HepG2 (cell line): ENCODE measurements around the gene MAPK12. TPM values are rescaled to one million over a fixed set of nuclear protein-coding genes. Genes with fewer than 3 reads are reported as not detected.

ENCODE experiments used
- polyA plus RNA-seq, 8 experiments: library from polyadenylated mRNA; depleted of rRNA in 3 of 8; stranded (reverse) in 7 of 8; unstranded in 1 of 8; fragments of >200 nt; fragmentation: Illumina TruSeq in 4 of 8; extraction: Trizol in 4 of 8; gene quantifications; 2 replicates each; pipeline versions ENCODE4 v1.2.1 to v1.2.3, GENCODE V29; 2011 to 2016; ENCODE audit warnings: low read depth in 4 of 8, missing spikeins in 1 of 8, mixed read lengths in 1 of 8; ENCODE audit not compliant: insufficient read depth in 1 of 8
- total RNA-seq, 5 experiments: library from RNA; depleted of rRNA; stranded (reverse); fragments of >200 nt; fragmentation: Illumina TruSeq; extraction: Trizol; gene quantifications; 2 replicates each; pipeline ENCODE4 v1.2.3, GENCODE V29; 2016; ENCODE audit warnings: low read depth in 1 of 5
- TF ChIP-seq, protein P1 (sequence below), 2 experiments: fragments of 450-650 bp in 1 of 2; sonication (generic) in 1 of 2; formaldehyde crosslinking in 1 of 2; IDR thresholded peaks; 2 replicates each; pipeline versions ENCODE4 v1.6.1 to v1.8.0; 2016 to 2022; ENCODE audit warnings: antibody characterized with exemption in 1 of 2, mild to moderate bottlenecking in 1 of 2, missing genetic modification reagents in 1 of 2

Gene MAPK12
- total and polyA plus RNA-seq, 2 of the 13 experiments (the other 11 are each of a cell fraction or from before 2014, with no cell fraction given) = 22.2 to 23.3 TPM

DNA sequence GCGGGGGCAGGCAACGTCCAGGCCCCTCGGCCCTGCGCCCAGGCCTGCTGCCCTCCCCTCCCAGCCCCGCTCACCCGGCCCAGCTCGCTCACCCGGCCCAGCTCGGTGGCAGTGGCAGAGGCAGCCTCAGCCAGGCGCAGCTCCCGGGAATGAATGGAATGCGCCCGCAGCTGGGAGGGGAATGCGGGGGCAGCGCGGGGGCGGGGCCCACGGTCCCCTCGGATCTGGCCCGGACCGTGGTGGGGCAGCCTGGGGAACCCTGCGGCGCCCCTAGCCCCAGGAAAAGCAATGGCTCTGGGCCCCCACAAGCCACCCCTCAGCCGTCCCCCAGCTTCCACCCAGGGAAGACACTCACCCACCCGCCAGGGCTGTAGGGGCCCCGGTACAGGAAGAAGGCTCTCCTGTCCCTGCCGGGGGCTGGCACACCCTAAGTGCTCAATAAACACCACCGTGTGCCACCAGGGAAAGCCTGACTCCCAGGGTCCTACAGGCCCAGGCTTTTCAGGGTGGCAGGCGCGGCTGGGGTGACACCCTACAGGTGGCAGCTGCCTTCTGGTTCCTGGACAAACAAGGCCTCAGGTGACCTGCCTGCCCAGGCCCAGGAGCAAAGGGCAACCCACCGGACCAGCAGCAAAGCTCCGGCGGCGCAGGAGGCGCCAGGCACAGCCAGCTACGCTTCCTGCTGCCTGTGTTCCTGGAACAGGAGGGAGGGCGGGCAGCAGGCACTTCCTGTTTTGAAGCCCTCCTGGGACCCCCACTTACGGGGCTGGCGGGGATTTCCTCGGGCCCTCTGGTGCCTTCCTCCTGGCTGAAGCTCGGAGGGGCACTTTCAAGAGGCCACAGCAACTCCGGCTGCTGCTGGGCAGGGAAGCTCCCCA, 32.2 kb upstream of the MAPK12 start (continued):
- TF ChIP-seq, protein P1, sequence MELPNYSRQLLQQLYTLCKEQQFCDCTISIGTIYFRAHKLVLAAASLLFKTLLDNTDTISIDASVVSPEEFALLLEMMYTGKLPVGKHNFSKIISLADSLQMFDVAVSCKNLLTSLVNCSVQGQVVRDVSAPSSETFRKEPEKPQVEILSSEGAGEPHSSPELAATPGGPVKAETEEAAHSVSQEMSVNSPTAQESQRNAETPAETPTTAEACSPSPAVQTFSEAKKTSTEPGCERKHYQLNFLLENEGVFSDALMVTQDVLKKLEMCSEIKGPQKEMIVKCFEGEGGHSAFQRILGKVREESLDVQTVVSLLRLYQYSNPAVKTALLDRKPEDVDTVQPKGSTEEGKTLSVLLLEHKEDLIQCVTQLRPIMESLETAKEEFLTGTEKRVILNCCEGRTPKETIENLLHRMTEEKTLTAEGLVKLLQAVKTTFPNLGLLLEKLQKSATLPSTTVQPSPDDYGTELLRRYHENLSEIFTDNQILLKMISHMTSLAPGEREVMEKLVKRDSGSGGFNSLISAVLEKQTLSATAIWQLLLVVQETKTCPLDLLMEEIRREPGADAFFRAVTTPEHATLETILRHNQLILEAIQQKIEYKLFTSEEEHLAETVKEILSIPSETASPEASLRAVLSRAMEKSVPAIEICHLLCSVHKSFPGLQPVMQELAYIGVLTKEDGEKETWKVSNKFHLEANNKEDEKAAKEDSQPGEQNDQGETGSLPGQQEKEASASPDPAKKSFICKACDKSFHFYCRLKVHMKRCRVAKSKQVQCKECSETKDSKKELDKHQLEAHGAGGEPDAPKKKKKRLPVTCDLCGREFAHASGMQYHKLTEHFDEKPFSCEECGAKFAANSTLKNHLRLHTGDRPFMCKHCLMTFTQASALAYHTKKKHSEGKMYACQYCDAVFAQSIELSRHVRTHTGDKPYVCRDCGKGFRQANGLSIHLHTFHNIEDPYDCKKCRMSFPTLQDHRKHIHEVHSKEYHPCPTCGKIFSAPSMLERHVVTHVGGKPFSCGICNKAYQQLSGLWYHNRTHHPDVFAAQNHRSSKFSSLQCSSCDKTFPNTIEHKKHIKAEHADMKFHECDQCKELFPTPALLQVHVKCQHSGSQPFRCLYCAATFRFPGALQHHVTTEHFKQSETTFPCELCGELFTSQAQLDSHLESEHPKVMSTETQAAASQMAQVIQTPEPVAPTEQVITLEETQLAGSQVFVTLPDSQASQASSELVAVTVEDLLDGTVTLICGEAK (IDR thresholded peaks at IDR 0.05) = no peak
- TF ChIP-seq, protein P1 (CRISPR knock-in tag; IDR thresholded peaks at IDR 0.05) = no peak; the same call in 1 of the 2 replicates
